K562 (cell line): ENCODE measurements around the gene SRF. TPM values are rescaled to one million over a fixed set of nuclear protein-coding genes. Genes with fewer than 3 reads are reported as not detected.

Source experiments
- ATAC-seq: fragments of 200-7000 bp; cut with Tn5 transposase; 3 replicates; pipeline ENCODE4 v1.9.1; 2020; ENCODE audit warnings: moderate library complexity
- BruUV-seq: library from RNA; stranded (reverse); fragments of 400-500 nt; replicated peaks from 2 replicates; lab custom pipeline; 2021; lab: Mats Ljungman, UMichigan
- CTCF ChIA-PET: fragments of 300-600 bp; formaldehyde crosslinking; extraction: SDS; loops from one replicate; lab custom pipeline; 2021; ENCODE audit warnings: low intra/inter-chr PET ratio; lab: Yijun Ruan, JAX
- POLR2A ChIA-PET: fragments of 300-600, 350-650 bp; sonication (Branson Sonifier 250); formaldehyde crosslinking; extraction: SDS; loops from one replicate; lab custom pipeline; 2021; ENCODE audit warnings: antibody characterized with exemption, inconsistent platforms; lab: Yijun Ruan, JAX
- DNase-seq, 4 experiments: peaks; one replicate each; pipeline versions ENCODE4 v3.0.0 to v3.0.0-alpha.2; 2011 to 2018; ENCODE audit warnings: low spot score in 3 of 4, mixed read lengths in 3 of 4; ENCODE audit errors: extremely low read depth in 1 of 4
- FAIRE-seq: peaks from 2 replicates; lab custom pipeline; 2011; peaks lifted over from hg19 to GRCh38; lab: Jason Lieb, UNC
- H2AFZ ChIP-seq: 2 replicates; pipeline ENCODE4 v1.6.0; 2011; ENCODE audit warnings: low read depth, low read length, control low read depth, inconsistent platforms
- H3K27ac ChIP-seq: fragments of 200-600 bp; 3 replicates; pipeline ENCODE4 v1.8.0; 2011; ENCODE audit warnings: low read depth, mild to moderate bottlenecking, control low read depth, inconsistent platforms, low read length, moderate library complexity, mixed read lengths; ENCODE audit errors: extremely low read depth
- H3K27me3 ChIP-seq, 2 experiments: fragments of 300-600 bp in 1 of 2; 2 replicates in 1 of 2; 3 replicates in 1 of 2; pipeline versions ENCODE4 v1.6.0 to v1.8.0; 2011; ENCODE audit warnings: inconsistent platforms in 2 of 2, low read length in 2 of 2, mild to moderate bottlenecking in 1 of 2, mixed read lengths in 1 of 2, moderate library complexity in 1 of 2; ENCODE audit not compliant: control insufficient read depth in 2 of 2, insufficient read depth in 2 of 2
- H3K36me3 ChIP-seq: fragments of 300-600 bp; 3 replicates; pipeline ENCODE4 v1.8.0; 2011; ENCODE audit warnings: mild to moderate bottlenecking, low read length, inconsistent platforms; ENCODE audit not compliant: control insufficient read depth, insufficient read depth
- H3K4me1 ChIP-seq, 2 experiments: fragments of 200-600 bp in 1 of 2; replicated peaks in 1 of 2; 2 replicates in 1 of 2; 3 replicates in 1 of 2; pipeline versions ENCODE4 v1.5.1 to v1.8.0; 2011; ENCODE audit warnings: inconsistent platforms in 2 of 2, low read length in 2 of 2, mild to moderate bottlenecking in 1 of 2, mixed read lengths in 1 of 2, moderate library complexity in 1 of 2; ENCODE audit not compliant: control insufficient read depth in 2 of 2, insufficient read depth in 2 of 2
- H3K4me2 ChIP-seq: 2 replicates; pipeline ENCODE4 v1.6.1; 2011; ENCODE audit warnings: low read length, control low read depth, inconsistent platforms, mixed read lengths; ENCODE audit not compliant: insufficient read depth
- H3K4me3 ChIP-seq: fragments of 200-600 bp; sonication (generic), shearing (Covaris generic); 2 replicates; pipeline ENCODE4 v1.5.1; 2016; ENCODE audit warnings: control low read depth, inconsistent platforms
- H3K79me2 ChIP-seq: fragments of 200-600 bp; 3 replicates; pipeline ENCODE4 v1.8.0; 2011; ENCODE audit warnings: low read length, inconsistent platforms; ENCODE audit not compliant: control insufficient read depth, insufficient read depth
- H3K9ac ChIP-seq, 2 experiments: 2 replicates each; pipeline versions ENCODE4 v1.6.0 to v1.6.1; 2011; ENCODE audit warnings: low read depth in 2 of 2, low read length in 2 of 2, control low read depth in 1 of 2, inconsistent platforms in 1 of 2, mild to moderate bottlenecking in 1 of 2, mixed read lengths in 1 of 2; ENCODE audit not compliant: insufficient read depth in 1 of 2
- H3K9me1 ChIP-seq: one replicate; pipeline ENCODE4 v1.6.0; 2011; ENCODE audit warnings: inconsistent platforms, mild to moderate bottlenecking, low read length, moderate library complexity; ENCODE audit not compliant: control insufficient read depth, insufficient read depth
- H3K9me3 ChIP-seq: replicated peaks from 2 replicates; pipeline ENCODE4 v1.5.1; 2011; ENCODE audit warnings: low read depth, low read length, inconsistent platforms; ENCODE audit not compliant: control insufficient read depth, insufficient read depth
- H4K20me1 ChIP-seq: replicated peaks from 2 replicates; pipeline ENCODE4 v1.6.1; 2011; ENCODE audit warnings: low read length, inconsistent platforms, mixed read lengths; ENCODE audit not compliant: control insufficient read depth, insufficient read depth
- POLR2AphosphoS2 ChIP-seq: IDR thresholded peaks from 2 replicates; pipeline ENCODE4 v1.6.1; 2012; ENCODE audit warnings: low read length, improper control_type of control experiment
- POLR2G ChIP-seq: fragments of 200-400 bp; formaldehyde crosslinking; IDR thresholded peaks from 2 replicates; pipeline ENCODE4 v1.6.1; 2017; ENCODE audit warnings: low read depth, mild to moderate bottlenecking, antibody characterized with exemption, low read length, moderate library complexity
- VEZF1 ChIP-seq: fragments of 200-800 bp; sonication (Bioruptor generic); IDR thresholded peaks from 2 replicates; pipeline ENCODE4 v1.6.1; 2017; ENCODE audit warnings: missing genetic modification characterization, missing compliant biosample characterization
- ZNF239 ChIP-seq: fragments of 250-450 bp; sonication (Bioruptor Pico); IDR thresholded peaks from 2 replicates; pipeline ENCODE4 v1.4.0; 2020; ENCODE audit warnings: mild to moderate bottlenecking
- WGBS: fragments of 100-300 bp; shearing (Covaris generic); methylation state at CpG from one replicate; pipeline ENCODE4 v1.1.6; 2016; ENCODE audit warnings: low coverage, mixed read lengths; ENCODE audit not compliant: insufficient coverage; ENCODE audit errors: missing lambda C conversion rate; 5-methylcytosine and 5-hydroxymethylcytosine counted together
- in situ Hi-C: fragments of 300-500 bp; cut with MboI; formaldehyde crosslinking; loops from 4 replicates; pipeline ENCODE4 v1.15.0; 2018; ENCODE audit warnings: inconsistent platforms, mixed read lengths
- intact Hi-C: fragments of 100-400 bp; cut with micrococcal nuclease; formaldehyde crosslinking; loops from 2 replicates; pipeline ENCODE4 v1.14.2; 2022
- polyA plus RNA-seq, 8 experiments: library from polyadenylated mRNA; depleted of rRNA in 4 of 8; stranded (reverse) in 5 of 8; unstranded in 3 of 8; fragments of >200 nt; fragmentation: Nextera tagmentation in 2 of 8; fragmentation: Illumina TruSeq in 1 of 8; extraction: Ambion mirVana in 2 of 8; extraction: Trizol in 1 of 8; gene quantifications; 2 replicates each; pipeline versions ENCODE4 v1.2.1 to v1.2.3, GENCODE V29; 2011 to 2014; ENCODE audit warnings: inconsistent platforms in 1 of 8, missing spikeins in 1 of 8
- total RNA-seq, 7 experiments: library from RNA; depleted of rRNA in 6 of 7; stranded (reverse); fragments of >200 nt in 6 of 7; fragmentation: Illumina TruSeq in 2 of 7; extraction: Trizol in 2 of 7; gene quantifications; 2 replicates each; pipeline versions ENCODE4 v1.2.1 to v1.2.3, GENCODE V29; 2011 to 2021; ENCODE audit warnings: low replicate concordance in 1 of 7

Gene SRF
- total and polyA plus RNA-seq, 9 of the 15 experiments (the other 6 are each of a cell fraction or from before 2014, with no cell fraction given), result 2.5 to 37.0 (median 24.6) TPM

- Histone ChIP-seq H3K9me3 (no peaks in the 10 kb centered on the region), H3K9ac (peak overlapping the region in 1 of 2 experiments; percentile 82; a peak in 2 of 4 replicates), H3K36me3 (peaks cover 61% of the 10 kb centered on the region), H3K27me3 (no peaks in the 10 kb centered on the region), H3K9me1 (peaks cover 3% of the 10 kb centered on the region), H4K20me1 (peaks cover 6% of the 10 kb centered on the region; the same call in 1 of the 2 replicates), H2AFZ (no peak overlapping the region), H3K27ac (peak overlapping the region; percentile 85; the same call in 1 of the 3 replicates), H3K4me2 (no peak overlapping the region), H3K79me2 (peaks cover 34% of the 10 kb centered on the region), H3K4me1 (peaks cover 38 to 56% of the 10 kb centered on the region in 2 experiments), H3K4me3 (no peak overlapping the region)
- no TSS peak for BruUV-seq
- WGBS, result 50% methylated on average over 4 of the region's 7 CpGs
- in situ Hi-C loops (no loop called here), intact Hi-C loops (no loop called here)
- TF ChIP-seq POLR2G (peak; percentile 45; the same call in 1 of the 2 replicates), POLR2AphosphoS2 (peak; percentile 52; the same call in 1 of the 2 replicates), VEZF1 (peak; percentile 39; the same call in 1 of the 2 replicates), ZNF239 (CRISPR knock-in tag) (no peak)
- peak; percentile 34 to 50 (median 44) for DNase-seq
- FAIRE-seq, result no peak
- peak; percentile 5; the same call in 2 of the 3 replicates for ATAC-seq
- POLR2A ChIA-PET, result interaction anchor here (0.6 to 4.0 kb wide), 8 partner anchors 8 to 58 kb away, joined by 3 to 40 read pairs (median 5); partner anchors contain the start of genes DNPH1 and SRF
- CTCF ChIA-PET, result no interaction called here
These were observed 9.0 kb downstream of the SRF start for GRCh38 chr6:43180058-43180457.
